Upper lobe of left lung (tissue), 4 donors: ENCODE measurements around the gene GRAMD1A.

ENCODE experiments used
- CTCF ChIP-seq, 6 experiments: fragments of 450-650 bp in 4 of 6; fragments of 200-600 bp in 2 of 6; sonication (generic) in 2 of 6; IDR thresholded peaks; one replicate each; pipeline ENCODE4 v1.5.1; 2016 to 2019; ENCODE audit warnings: antibody characterized with exemption in 6 of 6
- EP300 ChIP-seq, 4 donors: sonication (generic); formaldehyde crosslinking; IDR thresholded peaks; one replicate each; pipeline ENCODE4 v1.5.1; 2017; ENCODE audit warnings: antibody characterized with exemption in 4 of 4, control low read depth in 2 of 4
- POLR2A ChIP-seq, 4 donors: fragments of 450-650 bp; IDR thresholded peaks; one replicate each; pipeline ENCODE4 v1.5.1; 2016 to 2017; ENCODE audit warnings: antibody characterized with exemption in 4 of 4, mild to moderate bottlenecking in 2 of 4

- no peak for TF ChIP-seq CTCF (IDR thresholded peaks at IDR 0.05)
- no peak for TF ChIP-seq POLR2A (IDR thresholded peaks at IDR 0.05)
- no peak for TF ChIP-seq EP300 (IDR thresholded peaks at IDR 0.05)
These were observed 20.9 kb downstream of the GRAMD1A start for GRCh38 chr19:35021016-35021415.
